K562 (cell line): ENCODE results near the gene FOXL2NB.

ENCODE experiments used
- CHD1 ChIP-seq: fragments of 200-600 bp; sonication (generic); IDR thresholded peaks from one replicate; pipeline ENCODE4 v1.6.1; 2012; ENCODE audit warnings: mild to moderate bottlenecking, moderate library complexity, low read length, inconsistent platforms
- NFE2 ChIP-seq: IDR thresholded peaks from 2 replicates; pipeline ENCODE4 v1.6.1; 2014; ENCODE audit warnings: antibody characterized with exemption, low read depth
- POLR2A ChIP-seq: fragments of 450-650 bp; conservative IDR thresholded peaks from 2 replicates; pipeline ENCODE4 v1.6.1; 2016

DNA sequence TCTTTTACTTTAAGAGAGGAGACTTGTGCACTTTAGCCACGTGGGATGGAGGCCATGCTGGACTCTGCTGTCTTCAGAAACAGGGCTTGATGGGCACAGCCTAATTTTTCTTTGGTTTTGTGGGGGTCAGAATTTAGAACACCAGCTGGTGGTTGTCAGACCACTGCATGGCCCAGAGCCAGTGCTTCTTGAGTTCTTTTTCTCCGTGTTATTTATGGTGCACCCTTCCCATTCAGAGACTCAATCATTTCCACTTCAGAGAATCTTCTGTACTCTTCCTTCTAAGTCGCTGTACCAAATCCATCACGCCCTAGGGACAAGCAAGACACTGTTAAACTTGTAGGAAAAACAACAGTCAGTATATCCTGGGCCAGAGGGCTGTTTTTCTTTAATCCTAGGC lies 38.9 kb downstream of the FOXL2NB start:
- TF ChIP-seq NFE2 (no peak), POLR2A (no peak), CHD1 (no peak)
